K562 (cell line): ENCODE results near the gene PYHIN1. TPM values are rescaled to one million over a fixed set of nuclear protein-coding genes. Genes with fewer than 3 reads are reported as not detected.

Experiments used
- ATAC-seq: fragments of 200-7000 bp; cut with Tn5 transposase; 3 replicates; pipeline ENCODE4 v1.9.1; 2020; ENCODE audit warnings: moderate library complexity
- BruUV-seq: library from RNA; stranded (reverse); fragments of 400-500 nt; replicated peaks from 2 replicates; lab custom pipeline; 2021; lab: Mats Ljungman, UMichigan
- CTCF ChIA-PET: fragments of 300-600 bp; formaldehyde crosslinking; extraction: SDS; loops from one replicate; lab custom pipeline; 2021; ENCODE audit warnings: low intra/inter-chr PET ratio; lab: Yijun Ruan, JAX
- POLR2A ChIA-PET: fragments of 300-600, 350-650 bp; sonication (Branson Sonifier 250); formaldehyde crosslinking; extraction: SDS; loops from one replicate; lab custom pipeline; 2021; ENCODE audit warnings: antibody characterized with exemption, inconsistent platforms; lab: Yijun Ruan, JAX
- DNase-seq, 4 experiments: peaks; one replicate each; pipeline versions ENCODE4 v3.0.0 to v3.0.0-alpha.2; 2011 to 2018; ENCODE audit warnings: low spot score in 3 of 4, mixed read lengths in 3 of 4; ENCODE audit errors: extremely low read depth in 1 of 4
- FAIRE-seq: peaks from 2 replicates; lab custom pipeline; 2011; peaks lifted over from hg19 to GRCh38; lab: Jason Lieb, UNC
- H2AFZ ChIP-seq: 2 replicates; pipeline ENCODE4 v1.6.0; 2011; ENCODE audit warnings: low read depth, low read length, control low read depth, inconsistent platforms
- H3K27ac ChIP-seq: fragments of 200-600 bp; 3 replicates; pipeline ENCODE4 v1.8.0; 2011; ENCODE audit warnings: low read depth, mild to moderate bottlenecking, control low read depth, inconsistent platforms, low read length, moderate library complexity, mixed read lengths; ENCODE audit errors: extremely low read depth
- H3K27me3 ChIP-seq, 2 experiments: fragments of 300-600 bp in 1 of 2; 2 replicates in 1 of 2; 3 replicates in 1 of 2; pipeline versions ENCODE4 v1.6.0 to v1.8.0; 2011; ENCODE audit warnings: inconsistent platforms in 2 of 2, low read length in 2 of 2, mild to moderate bottlenecking in 1 of 2, mixed read lengths in 1 of 2, moderate library complexity in 1 of 2; ENCODE audit not compliant: control insufficient read depth in 2 of 2, insufficient read depth in 2 of 2
- H3K36me3 ChIP-seq: fragments of 300-600 bp; 3 replicates; pipeline ENCODE4 v1.8.0; 2011; ENCODE audit warnings: mild to moderate bottlenecking, low read length, inconsistent platforms; ENCODE audit not compliant: control insufficient read depth, insufficient read depth
- H3K4me1 ChIP-seq, 2 experiments: fragments of 200-600 bp in 1 of 2; replicated peaks in 1 of 2; 2 replicates in 1 of 2; 3 replicates in 1 of 2; pipeline versions ENCODE4 v1.5.1 to v1.8.0; 2011; ENCODE audit warnings: inconsistent platforms in 2 of 2, low read length in 2 of 2, mild to moderate bottlenecking in 1 of 2, mixed read lengths in 1 of 2, moderate library complexity in 1 of 2; ENCODE audit not compliant: control insufficient read depth in 2 of 2, insufficient read depth in 2 of 2
- H3K4me2 ChIP-seq: 2 replicates; pipeline ENCODE4 v1.6.1; 2011; ENCODE audit warnings: low read length, control low read depth, inconsistent platforms, mixed read lengths; ENCODE audit not compliant: insufficient read depth
- H3K4me3 ChIP-seq: fragments of 200-600 bp; sonication (generic), shearing (Covaris generic); 2 replicates; pipeline ENCODE4 v1.5.1; 2016; ENCODE audit warnings: control low read depth, inconsistent platforms
- H3K79me2 ChIP-seq: fragments of 200-600 bp; 3 replicates; pipeline ENCODE4 v1.8.0; 2011; ENCODE audit warnings: low read length, inconsistent platforms; ENCODE audit not compliant: control insufficient read depth, insufficient read depth
- H3K9ac ChIP-seq, 2 experiments: 2 replicates each; pipeline versions ENCODE4 v1.6.0 to v1.6.1; 2011; ENCODE audit warnings: low read depth in 2 of 2, low read length in 2 of 2, control low read depth in 1 of 2, inconsistent platforms in 1 of 2, mild to moderate bottlenecking in 1 of 2, mixed read lengths in 1 of 2; ENCODE audit not compliant: insufficient read depth in 1 of 2
- H3K9me1 ChIP-seq: one replicate; pipeline ENCODE4 v1.6.0; 2011; ENCODE audit warnings: inconsistent platforms, mild to moderate bottlenecking, low read length, moderate library complexity; ENCODE audit not compliant: control insufficient read depth, insufficient read depth
- H3K9me3 ChIP-seq: replicated peaks from 2 replicates; pipeline ENCODE4 v1.5.1; 2011; ENCODE audit warnings: low read depth, low read length, inconsistent platforms; ENCODE audit not compliant: control insufficient read depth, insufficient read depth
- H4K20me1 ChIP-seq: replicated peaks from 2 replicates; pipeline ENCODE4 v1.6.1; 2011; ENCODE audit warnings: low read length, inconsistent platforms, mixed read lengths; ENCODE audit not compliant: control insufficient read depth, insufficient read depth
- CEBPB ChIP-seq: fragments of 450-650 bp; IDR thresholded peaks from 2 replicates; pipeline ENCODE4 v1.6.1; 2016; ENCODE audit warnings: missing genetic modification characterization, missing compliant biosample characterization
- ETS2 ChIP-seq: IDR thresholded peaks from 2 replicates; pipeline ENCODE4 v1.6.1; 2016; ENCODE audit warnings: borderline replicate concordance, missing genetic modification characterization, mild to moderate bottlenecking, moderate library complexity, missing compliant biosample characterization; ENCODE audit not compliant: poor library complexity, severe bottlenecking
- JUN ChIP-seq, 2 experiments: sonication (generic) in 1 of 2; formaldehyde crosslinking in 1 of 2; IDR thresholded peaks; 2 replicates each; pipeline versions ENCODE4 v1.6.1 to v1.8.0; 2012 to 2022; ENCODE audit warnings: borderline replicate concordance in 2 of 2, mild to moderate bottlenecking in 2 of 2, improper control_type of control experiment in 1 of 2, low read depth in 1 of 2, low read length in 1 of 2, missing genetic modification reagents in 1 of 2
- NR2C2 ChIP-seq, 2 experiments: fragments of 200-800 bp in 1 of 2; sonication (Bioruptor generic) in 1 of 2; sonication (generic) in 1 of 2; formaldehyde crosslinking in 1 of 2; IDR thresholded peaks; 2 replicates each; pipeline versions ENCODE4 v1.6.1 to v1.8.0; 2016 to 2022; ENCODE audit warnings: mild to moderate bottlenecking in 1 of 2, missing compliant biosample characterization in 1 of 2, missing genetic modification characterization in 1 of 2, missing genetic modification reagents in 1 of 2
- PHF20 ChIP-seq: fragments of 450-650 bp; IDR thresholded peaks from 2 replicates; pipeline ENCODE4 v1.6.1; 2018; ENCODE audit not compliant: partially characterized antibody
- PRPF4 ChIP-seq: fragments of 200-400 bp; formaldehyde crosslinking; IDR thresholded peaks from one replicate; pipeline ENCODE4 v1.6.1; 2017; ENCODE audit warnings: low read length, low read depth, mild to moderate bottlenecking; ENCODE audit not compliant: insufficient read depth, poor library complexity, severe bottlenecking
- RB1 ChIP-seq: fragments of 450-650 bp; IDR thresholded peaks from 2 replicates; pipeline ENCODE4 v1.6.1; 2017; ENCODE audit warnings: low read depth, mild to moderate bottlenecking
- SREBF1 ChIP-seq: fragments of 150-350 bp; IDR thresholded peaks from 2 replicates; pipeline ENCODE4 v1.6.1; 2014; ENCODE audit warnings: antibody characterized with exemption, low read depth, low read length, borderline replicate concordance
- ZBTB8A ChIP-seq: fragments of 450-650 bp; IDR thresholded peaks from 2 replicates; pipeline ENCODE4 v1.6.1; 2018; ENCODE audit warnings: mild to moderate bottlenecking, moderate library complexity; ENCODE audit not compliant: partially characterized antibody
- ZNF764 ChIP-seq: fragments of 250-450 bp; sonication (Bioruptor Pico); IDR thresholded peaks from 2 replicates; pipeline ENCODE4 v1.4.0; 2020; ENCODE audit warnings: low read depth, mild to moderate bottlenecking, moderate library complexity
- whole genome bisulfite sequencing: fragments of 100-300 bp; shearing (Covaris generic); methylation state at CpG from one replicate; pipeline ENCODE4 v1.1.6; 2016; ENCODE audit warnings: low coverage, mixed read lengths; ENCODE audit not compliant: insufficient coverage; ENCODE audit errors: missing lambda C conversion rate; 5-methylcytosine and 5-hydroxymethylcytosine counted together
- in situ Hi-C: fragments of 300-500 bp; cut with MboI; formaldehyde crosslinking; loops from 4 replicates; pipeline ENCODE4 v1.15.0; 2018; ENCODE audit warnings: inconsistent platforms, mixed read lengths
- intact Hi-C: fragments of 100-400 bp; cut with micrococcal nuclease; formaldehyde crosslinking; loops from 2 replicates; pipeline ENCODE4 v1.14.2; 2022
- polyA plus RNA-seq, 8 experiments: library from polyadenylated mRNA; depleted of rRNA in 4 of 8; stranded (reverse) in 5 of 8; unstranded in 3 of 8; fragments of >200 nt; fragmentation: Nextera tagmentation in 2 of 8; fragmentation: Illumina TruSeq in 1 of 8; extraction: Ambion mirVana in 2 of 8; extraction: Trizol in 1 of 8; gene quantifications; 2 replicates each; pipeline versions ENCODE4 v1.2.1 to v1.2.3, GENCODE V29; 2011 to 2014; ENCODE audit warnings: inconsistent platforms in 1 of 8, missing spikeins in 1 of 8
- total RNA-seq, 7 experiments: library from RNA; depleted of rRNA in 6 of 7; stranded (reverse); fragments of >200 nt in 6 of 7; fragmentation: Illumina TruSeq in 2 of 7; extraction: Trizol in 2 of 7; gene quantifications; 2 replicates each; pipeline versions ENCODE4 v1.2.1 to v1.2.3, GENCODE V29; 2011 to 2021; ENCODE audit warnings: low replicate concordance in 1 of 7
- TF ChIP-seq, protein P1 (sequence below): fragments of 150-350 bp; IDR thresholded peaks from 2 replicates; pipeline ENCODE4 v1.6.1; 2014; ENCODE audit warnings: low read depth, mild to moderate bottlenecking, low read length, borderline replicate concordance

PYHIN1 gene
- total and polyA plus RNA-seq, 9 of the 15 experiments (the other 6 are each of a cell fraction or from before 2014, with no cell fraction given), result not detected

DNA sequence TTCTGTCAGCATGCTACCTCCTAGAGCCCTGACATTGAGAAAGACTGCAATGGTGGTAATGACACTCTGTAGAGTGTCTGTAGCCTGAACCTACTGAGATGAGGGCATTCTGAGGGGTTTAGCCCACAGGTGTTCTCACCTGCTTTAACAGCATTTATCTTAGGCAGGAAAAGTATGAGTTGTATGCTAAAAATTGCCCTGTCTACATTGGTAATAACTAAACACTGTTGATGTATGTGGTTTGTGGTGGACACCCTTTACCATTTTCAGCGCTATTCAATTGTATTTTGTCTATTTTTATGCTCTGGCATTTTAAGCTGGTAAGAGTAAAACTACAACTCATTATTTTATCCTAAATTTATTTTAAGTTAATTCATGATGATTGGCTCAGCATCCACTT is 10.0 kb downstream of the PYHIN1 start:
- H3K4me3 ChIP-seq, result no peak overlapping the region
- no peaks in the 10 kb centered on the region for H3K4me1 ChIP-seq
- 8% methylated on average over 1 of the region's 1 CpG for WGBS
- H3K36me3 ChIP-seq, result no peaks in the 10 kb centered on the region
- no peak for FAIRE-seq
- no peak for TF ChIP-seq ETS2 (tag)
- H3K9ac ChIP-seq, result no peak overlapping the region
- CTCF ChIA-PET, result no interaction called here
- no peaks in the 10 kb centered on the region for H4K20me1 ChIP-seq
- ATAC-seq, result no peak
- H3K27me3 ChIP-seq, result no peaks in the 10 kb centered on the region
- H3K9me3 ChIP-seq, result no peaks in the 10 kb centered on the region
- H2AFZ ChIP-seq, result no peak overlapping the region
- H3K4me2 ChIP-seq, result no peak overlapping the region
- POLR2A ChIA-PET, result no interaction called here
- intact Hi-C loops (no loop called here), in situ Hi-C loops (no loop called here)
- no peak overlapping the region for H3K27ac ChIP-seq
- H3K79me2 ChIP-seq, result no peaks in the 10 kb centered on the region
- no peaks in the 10 kb centered on the region for H3K9me1 ChIP-seq
- BruUV-seq, result no TSS peak
- DNase-seq, result no peak

DNA sequence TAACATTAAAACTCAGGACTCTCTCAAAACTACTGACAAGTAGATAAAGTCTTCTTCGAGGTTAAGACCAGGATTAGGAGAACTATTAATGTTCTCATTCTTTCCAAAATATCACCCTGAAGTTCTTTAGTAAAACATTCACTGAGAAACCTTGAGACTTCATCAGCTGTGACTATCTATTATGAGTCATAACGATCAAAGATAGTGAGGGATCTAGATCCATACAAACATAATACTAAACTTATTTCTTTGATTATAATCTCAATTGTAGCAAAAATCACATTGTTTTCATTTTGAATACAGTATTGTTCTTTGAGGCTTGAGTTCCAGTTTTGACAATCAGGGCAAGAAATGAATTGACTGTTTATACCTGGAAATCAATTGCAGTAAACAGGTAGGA is 11.1 kb downstream of the PYHIN1 start:
- Histone ChIP-seq H2AFZ (no peak overlapping the region), H4K20me1 (no peaks in the 10 kb centered on the region), H3K9me3 (no peaks in the 10 kb centered on the region), H3K27ac (no peak overlapping the region), H3K9ac (no peak overlapping the region), H3K79me2 (no peaks in the 10 kb centered on the region), H3K27me3 (no peaks in the 10 kb centered on the region), H3K4me2 (no peak overlapping the region), H3K9me1 (no peaks in the 10 kb centered on the region), H3K36me3 (no peaks in the 10 kb centered on the region), H3K4me1 (no peaks in the 10 kb centered on the region), H3K4me3 (no peak overlapping the region)
- in situ Hi-C loops (no loop called here), intact Hi-C loops (no loop called here)
- POLR2A ChIA-PET, result no interaction called here
- no peak for FAIRE-seq
- no peak for DNase-seq
- WGBS, result 4% methylated on average over 2 of the region's 2 CpGs
- CTCF ChIA-PET, result no interaction called here
- ATAC-seq, result no peak
- no TSS peak for BruUV-seq
- TF ChIP-seq PRPF4 (no peak), PHF20 (no peak), CEBPB (tag) (no peak), RB1 (no peak), SREBF1 (no peak), ZNF764 (CRISPR knock-in tag) (no peak), NR2C2 (CRISPR knock-in tag; IDR thresholded peaks at IDR 0.05) (no peak), NR2C2 (tag; IDR thresholded peaks at IDR 0.05) (no peak), ZBTB8A (no peak), JUN (IDR thresholded peaks at IDR 0.05; ENCODE audit: borderline replicate concordance, low read depth, low read length) (no peak), JUN (CRISPR knock-in tag; IDR thresholded peaks at IDR 0.05; ENCODE audit: borderline replicate concordance) (no peak)
- TF ChIP-seq, protein P1, sequence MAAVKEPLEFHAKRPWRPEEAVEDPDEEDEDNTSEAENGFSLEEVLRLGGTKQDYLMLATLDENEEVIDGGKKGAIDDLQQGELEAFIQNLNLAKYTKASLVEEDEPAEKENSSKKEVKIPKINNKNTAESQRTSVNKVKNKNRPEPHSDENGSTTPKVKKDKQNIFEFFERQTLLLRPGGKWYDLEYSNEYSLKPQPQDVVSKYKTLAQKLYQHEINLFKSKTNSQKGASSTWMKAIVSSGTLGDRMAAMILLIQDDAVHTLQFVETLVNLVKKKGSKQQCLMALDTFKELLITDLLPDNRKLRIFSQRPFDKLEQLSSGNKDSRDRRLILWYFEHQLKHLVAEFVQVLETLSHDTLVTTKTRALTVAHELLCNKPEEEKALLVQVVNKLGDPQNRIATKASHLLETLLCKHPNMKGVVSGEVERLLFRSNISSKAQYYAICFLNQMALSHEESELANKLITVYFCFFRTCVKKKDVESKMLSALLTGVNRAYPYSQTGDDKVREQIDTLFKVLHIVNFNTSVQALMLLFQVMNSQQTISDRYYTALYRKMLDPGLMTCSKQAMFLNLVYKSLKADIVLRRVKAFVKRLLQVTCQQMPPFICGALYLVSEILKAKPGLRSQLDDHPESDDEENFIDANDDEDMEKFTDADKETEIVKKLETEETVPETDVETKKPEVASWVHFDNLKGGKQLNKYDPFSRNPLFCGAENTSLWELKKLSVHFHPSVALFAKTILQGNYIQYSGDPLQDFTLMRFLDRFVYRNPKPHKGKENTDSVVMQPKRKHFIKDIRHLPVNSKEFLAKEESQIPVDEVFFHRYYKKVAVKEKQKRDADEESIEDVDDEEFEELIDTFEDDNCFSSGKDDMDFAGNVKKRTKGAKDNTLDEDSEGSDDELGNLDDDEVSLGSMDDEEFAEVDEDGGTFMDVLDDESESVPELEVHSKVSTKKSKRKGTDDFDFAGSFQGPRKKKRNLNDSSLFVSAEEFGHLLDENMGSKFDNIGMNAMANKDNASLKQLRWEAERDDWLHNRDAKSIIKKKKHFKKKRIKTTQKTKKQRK, result no peak
